GM21576 (cell line): ENCODE results near the gene PARP1.

Source experiments
- ATAC-seq: cut with Tn5 transposase; IDR thresholded peaks from one replicate; pipeline ENCODE4 v1.9.1; 2021; ENCODE audit warnings: mild to moderate bottlenecking, moderate library complexity; ENCODE audit not compliant: unreplicated experiment

Gene PARP1

GRCh38 chr1:226318471-226318870, 89.4 kb downstream of the PARP1 start:
- ATAC-seq: no peak

- no peak for ATAC-seq
These were observed 93.8 kb downstream of the PARP1 start for GRCh38 chr1:226314055-226314454.

DNA sequence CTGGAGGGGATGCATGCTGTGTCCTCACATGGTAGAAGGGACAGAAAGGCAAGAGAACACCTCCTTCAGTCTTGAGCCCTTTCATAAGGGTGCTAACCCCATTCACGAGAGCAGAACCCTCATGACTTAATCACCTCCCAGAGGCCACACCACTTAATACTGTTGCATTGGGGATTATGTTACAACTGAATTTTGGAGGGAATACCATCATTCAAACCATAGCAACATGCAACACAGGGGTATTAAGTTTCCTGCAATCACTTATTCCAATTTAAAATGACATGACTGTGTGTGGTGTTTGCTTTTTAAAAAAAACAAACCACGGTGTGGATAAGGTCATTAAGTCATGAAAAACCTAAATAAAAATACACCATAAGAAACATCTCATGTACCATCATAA, 95.8 kb downstream of the PARP1 start:
- ATAC-seq: no peak

- ATAC-seq: no peak
These were observed 96.5 kb downstream of the PARP1 start for GRCh38 chr1:226311376-226311775.
